SKM-1 (cell line): ENCODE data around the gene RGS11.
"Not testable (repeated sequence)": the region's sequence is repeated elsewhere in the genome, so short reads cannot be mapped to it uniquely, and the experiment has no call there.

Source experiments
- DNase-seq: peaks from one replicate; lab custom pipeline; 2025; ENCODE audit not compliant: unreplicated experiment; lab: John Stamatoyannopoulos, UW

The RGS11 gene

DNA sequence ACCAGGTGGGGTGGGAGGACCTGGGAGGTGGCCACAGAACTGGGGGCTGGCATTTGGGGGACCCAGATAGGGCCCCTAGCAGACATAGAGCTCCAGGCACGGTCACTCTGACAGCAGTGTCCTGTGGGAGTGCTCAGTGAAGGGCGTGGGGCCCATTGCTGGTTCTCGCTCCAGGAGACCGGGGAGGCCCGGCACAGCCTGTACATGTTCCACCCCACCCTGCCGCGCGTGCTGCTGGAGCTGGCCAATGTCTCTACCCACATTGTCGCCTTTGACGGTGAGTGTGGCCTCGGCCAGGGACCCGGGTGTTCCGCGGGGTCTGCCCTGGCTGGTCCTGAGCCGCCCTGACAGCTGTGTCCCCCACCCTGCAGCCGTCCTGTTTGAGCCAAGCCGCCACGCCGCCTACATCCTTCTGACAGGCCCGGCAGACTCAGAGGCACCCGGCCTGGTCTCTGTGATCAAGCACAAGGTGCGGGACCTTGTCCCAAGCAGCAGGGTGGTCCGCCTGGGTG, 11.2 kb downstream of the RGS11 start:
- no peak for DNase-seq

DNA sequence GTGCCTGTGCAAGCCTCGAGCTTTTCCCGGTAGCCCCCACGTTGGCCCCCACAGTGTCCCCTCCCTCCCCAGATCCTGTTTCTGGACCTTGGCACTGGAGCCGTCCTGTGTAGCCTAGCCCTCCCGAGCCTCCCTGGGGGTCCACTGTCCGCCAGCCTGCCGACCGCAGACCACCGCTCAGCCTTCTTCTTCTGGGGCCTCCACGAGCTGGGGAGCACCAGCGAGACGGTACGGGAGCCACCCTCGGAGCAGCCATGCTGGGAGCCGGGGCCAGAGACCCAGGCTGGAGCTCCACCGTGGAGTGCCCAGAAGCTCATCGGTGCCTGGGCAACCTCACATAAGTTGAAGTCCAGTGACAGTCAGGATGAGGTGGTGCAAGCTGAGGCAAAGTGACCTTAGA, 11.8 kb downstream of the RGS11 start:
- DNase-seq: no peak

DNA sequence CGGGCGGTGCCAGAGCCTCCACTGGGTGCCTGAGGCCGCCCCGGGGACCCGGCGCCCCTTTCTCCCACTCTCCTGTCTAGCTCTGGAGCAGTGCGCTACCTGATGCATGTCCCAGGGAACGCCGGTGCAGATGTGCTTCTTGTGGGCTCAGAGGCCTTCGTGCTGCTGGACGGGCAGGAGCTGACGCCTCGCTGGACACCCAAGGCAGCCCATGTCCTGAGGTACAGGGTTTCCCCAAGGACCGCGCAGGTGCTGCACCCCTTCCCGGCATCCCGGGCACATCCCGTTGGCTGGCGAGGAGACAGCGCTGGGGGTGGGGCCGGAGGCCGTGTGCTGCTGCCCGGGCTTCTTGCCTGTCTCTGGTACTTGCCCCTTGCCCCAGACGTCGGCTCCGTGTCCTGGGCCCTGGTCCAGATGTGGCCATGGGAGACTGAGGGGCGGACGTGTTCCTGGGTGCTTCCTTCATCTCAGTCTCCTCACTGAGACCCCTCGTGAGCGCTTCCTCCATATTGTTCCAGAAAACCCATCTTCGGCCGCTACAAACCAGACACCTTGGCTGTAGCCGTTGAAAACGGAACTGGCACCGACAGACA, 12.5 kb downstream of the RGS11 start:
- no peak for DNase-seq

DNA sequence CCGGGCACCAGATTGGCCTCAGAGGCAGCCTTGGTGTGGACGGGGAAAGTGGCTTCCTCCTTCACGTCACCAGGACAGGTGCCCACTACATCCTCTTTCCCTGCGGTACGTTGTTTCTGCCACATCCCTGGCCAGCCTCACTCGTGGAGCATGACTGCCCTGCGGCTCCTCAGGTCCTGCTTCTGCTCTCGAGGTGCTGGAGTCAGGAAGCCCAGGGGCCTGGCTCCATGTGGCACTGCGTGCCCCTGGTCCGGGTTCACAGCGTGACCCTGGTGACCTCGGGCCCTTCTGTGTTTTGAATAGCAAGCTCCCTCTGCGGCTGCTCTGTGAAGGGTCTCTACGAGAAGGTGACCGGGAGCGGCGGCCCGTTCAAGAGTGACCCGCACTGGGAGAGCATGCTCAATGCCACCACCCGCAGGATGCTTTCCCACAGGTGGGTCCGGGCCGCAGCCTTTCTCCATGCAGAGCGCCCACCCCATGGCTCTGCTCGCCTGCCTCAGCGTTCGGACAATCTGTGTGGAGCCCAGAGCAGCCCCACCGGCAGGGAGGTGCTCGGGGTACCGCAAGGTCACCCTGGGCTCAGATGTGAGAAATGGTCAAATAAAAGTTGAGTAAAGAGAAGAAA, 13.5 kb downstream of the RGS11 start:
- no peak for DNase-seq

DNA sequence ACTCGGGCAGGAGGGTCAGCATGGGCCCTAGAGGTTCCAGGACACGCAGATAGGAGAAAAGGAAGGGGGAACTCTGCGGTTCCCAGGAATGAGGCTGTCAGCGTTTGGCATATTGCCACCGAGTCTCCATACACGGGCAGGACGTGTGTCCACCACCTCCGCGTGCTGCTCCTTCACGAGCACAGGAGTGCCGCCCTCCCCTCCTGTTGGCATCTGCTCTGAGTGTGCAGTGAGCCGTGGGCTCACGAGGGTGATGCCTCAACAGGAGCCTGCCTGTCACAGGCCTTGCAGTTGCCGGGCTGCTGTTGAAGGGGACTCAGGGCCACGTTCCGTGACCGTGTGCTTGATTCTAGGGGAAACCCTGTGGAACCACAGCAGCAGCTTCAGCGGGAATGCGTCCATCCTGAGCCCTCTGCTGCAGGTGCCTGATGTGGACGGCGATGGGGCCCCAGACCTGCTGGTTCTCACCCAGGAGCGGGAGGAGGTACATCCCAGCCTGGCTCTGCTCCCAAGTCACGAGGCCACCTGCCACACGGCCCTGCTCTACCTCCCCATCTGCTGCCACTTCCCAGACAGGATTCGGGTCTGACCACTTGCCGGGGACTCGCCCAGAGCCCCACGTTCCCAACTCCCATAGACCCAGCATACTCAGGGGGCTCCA, 14.6 kb downstream of the RGS11 start:
- no peak for DNase-seq

DNA sequence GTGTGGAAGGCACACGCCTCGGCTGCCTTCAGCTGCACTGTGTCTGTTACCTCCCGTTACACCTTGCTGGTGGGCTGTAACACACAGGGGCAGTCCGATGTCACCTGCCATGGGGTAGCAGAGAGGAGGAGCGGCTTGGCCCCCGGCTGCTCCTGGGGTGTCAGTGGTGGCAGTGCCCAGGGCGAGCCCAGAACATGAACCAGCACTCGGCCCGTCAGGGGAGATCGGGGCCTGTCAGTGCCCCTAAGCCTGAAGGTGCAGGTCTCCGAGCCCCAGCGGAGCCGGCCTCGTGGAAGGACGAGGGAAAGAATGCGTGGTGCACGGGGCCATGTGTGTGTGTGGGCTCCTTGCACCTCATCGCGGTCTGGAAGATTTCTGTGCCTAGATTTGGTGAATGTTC, 15.4 kb downstream of the RGS11 start:
- DNase-seq: no peak

DNA sequence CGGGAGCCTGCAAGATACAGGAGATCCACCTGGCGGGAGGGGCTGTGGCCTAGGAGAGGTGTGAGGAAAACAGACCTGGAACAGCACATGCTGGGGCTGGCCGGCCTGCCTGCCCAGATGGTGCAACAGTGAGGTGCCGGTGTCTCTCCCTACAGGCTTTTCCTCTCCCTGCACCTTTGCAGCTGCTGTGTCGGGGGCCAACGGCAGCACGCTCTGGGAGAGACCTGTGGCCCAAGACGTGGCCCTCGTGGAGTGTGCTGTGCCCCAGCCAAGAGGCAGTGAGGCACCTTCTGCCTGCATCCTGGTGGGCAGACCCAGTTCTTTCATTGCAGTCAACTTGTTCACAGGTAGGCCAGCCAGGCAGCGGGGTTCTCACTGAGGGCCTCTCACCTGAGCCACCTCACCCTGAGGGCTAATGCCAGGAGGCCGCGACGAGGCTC, 15.9 kb downstream of the RGS11 start:
- DNase-seq: no peak

DNA sequence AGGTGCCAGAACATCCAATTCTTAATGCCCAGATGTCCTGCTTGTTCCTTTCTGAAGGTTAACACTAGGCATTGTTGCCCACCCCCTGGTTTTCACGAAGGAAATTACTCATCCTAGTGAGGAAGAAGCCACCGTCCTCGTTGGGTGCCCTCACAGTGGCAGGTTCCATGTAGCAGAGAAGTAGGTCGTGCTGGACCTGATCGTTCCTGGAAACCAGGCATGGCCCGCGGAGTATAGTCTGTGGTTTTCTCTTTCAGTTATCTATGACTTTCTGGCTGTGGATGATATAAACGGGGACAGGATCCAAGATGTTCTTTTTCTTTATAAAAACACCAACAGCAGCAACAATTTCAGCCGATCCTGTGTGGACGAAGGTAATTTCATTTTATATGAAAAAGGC, 16.5 kb downstream of the RGS11 start:
- DNase-seq: no peak

DNA sequence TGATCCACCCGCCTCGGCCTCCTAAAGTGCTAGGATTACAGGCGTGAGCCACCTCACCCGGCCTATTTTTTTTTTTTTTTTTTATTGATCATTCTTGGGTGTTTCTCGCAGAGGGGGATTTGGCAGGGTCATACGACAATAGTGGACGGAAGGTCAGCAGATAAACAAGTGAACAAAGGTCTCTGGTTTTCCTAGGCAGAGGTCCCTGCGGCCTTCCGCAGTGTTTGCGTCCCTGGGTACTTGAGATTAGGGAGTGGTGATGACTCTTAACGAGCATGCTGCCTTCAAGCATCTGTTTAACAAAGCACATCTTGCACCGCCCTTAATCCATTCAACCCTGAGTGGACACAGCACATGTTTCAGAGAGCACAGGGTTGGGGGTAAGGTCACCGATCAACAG, 17.7 kb downstream of the RGS11 start:
- not testable (repeated sequence) for DNase-seq

DNA sequence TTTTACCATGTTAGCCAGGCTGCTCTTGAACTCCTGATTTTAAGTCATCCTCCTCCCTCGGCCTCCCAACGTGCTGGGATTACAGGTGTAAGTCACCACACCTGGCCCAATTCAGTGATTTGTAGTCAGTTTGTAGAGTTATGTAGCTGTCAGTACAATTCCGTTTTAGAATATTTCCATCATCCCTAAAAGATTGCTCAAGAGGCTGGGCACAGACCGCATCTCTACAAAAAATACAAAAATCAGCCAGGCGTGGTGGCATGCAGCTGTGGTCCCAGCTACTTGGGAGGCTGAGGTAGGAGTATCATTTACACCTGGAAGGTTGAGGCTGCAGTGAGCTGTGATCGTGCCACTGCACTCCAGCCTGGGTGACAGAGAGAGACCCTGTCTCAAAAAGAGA, 20.6 kb downstream of the RGS11 start:
- DNase-seq: no peak

DNA sequence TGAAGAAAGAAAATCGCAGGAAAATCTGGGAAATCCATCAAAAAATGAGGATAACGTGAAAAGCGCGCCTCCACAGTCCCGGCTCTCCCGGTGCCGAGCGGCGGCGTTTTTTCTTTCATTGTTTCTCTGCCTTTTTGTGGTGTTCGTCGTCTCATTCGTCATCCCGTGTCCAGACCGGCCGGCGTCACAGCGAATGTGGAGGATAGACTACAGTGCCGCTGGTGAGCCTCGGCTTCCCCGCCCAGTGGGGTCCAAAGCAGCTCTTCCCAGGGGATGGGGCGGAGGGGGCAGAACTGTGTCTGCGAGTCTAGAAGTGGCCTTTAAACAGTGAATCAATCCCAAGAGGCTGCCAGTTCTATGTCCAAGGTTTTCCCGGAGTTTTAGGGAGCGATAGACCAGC, 21.3 kb downstream of the RGS11 start:
- DNase-seq: no peak

DNA sequence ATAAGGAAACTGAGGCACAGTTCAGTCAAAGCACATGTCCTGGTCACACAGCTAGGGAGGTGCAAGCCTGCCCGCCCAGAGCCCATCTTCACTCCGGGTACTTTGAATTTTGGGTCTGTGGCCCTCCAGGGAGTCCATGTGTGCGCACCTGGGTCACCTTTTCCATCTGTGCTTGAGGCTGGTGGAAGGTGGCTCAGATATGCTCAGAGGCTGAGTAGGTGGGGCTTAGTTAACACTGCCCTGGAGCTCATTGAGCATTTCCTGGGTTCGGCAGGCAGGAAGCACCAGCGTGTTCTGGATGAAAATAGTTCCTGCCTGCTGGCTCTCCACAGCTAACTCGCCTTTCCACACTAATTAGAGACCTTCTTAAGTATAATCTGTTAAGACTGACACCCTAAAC, 21.9 kb downstream of the RGS11 start:
- no peak for DNase-seq

DNA sequence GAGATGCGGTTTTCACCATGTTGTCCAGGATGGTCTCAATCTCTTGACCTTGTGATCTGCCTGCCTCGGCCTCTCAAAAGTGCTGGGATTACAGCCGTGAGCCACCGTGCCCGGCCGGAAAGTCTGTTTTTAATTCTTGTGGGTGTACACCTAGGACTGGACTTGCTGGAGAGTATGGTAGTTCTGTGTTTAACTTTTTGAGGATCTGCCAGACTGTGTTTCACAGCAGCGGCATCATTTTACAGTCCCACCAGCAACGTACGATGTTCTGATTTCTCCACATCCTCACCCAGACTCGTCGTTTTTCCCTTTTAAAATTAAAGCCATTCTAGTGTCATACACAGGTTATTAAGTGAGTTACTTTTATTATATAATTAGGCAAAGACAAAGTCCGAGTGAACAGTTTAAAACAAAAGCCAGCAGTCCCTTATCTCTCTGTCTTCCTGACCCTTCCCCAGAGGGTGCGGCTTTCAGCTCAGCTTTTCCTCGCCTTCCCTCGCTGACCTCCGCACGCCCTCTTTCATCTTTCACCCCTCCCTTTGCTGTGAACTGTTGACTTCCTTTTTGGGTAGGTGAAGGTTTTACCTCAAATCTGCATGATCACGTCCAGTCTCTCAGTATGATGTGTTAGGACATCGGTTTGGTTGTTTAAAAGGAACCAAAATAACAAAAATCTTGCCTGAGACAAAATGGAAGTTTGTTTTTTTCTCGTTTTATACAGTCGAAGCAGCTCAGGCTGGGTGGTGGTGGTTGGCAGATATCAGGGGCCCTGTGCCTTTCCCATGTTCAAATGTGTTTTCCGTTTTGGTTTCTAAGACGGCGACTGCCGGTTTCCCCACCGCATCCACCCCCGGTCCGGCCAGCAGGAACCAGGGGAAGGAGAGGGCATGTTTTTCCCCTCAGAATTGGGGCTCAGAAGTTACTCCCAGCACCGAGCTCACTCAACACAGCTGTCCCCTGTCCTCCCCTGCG, 23.1 kb downstream of the RGS11 start:
- DNase-seq: no peak

DNA sequence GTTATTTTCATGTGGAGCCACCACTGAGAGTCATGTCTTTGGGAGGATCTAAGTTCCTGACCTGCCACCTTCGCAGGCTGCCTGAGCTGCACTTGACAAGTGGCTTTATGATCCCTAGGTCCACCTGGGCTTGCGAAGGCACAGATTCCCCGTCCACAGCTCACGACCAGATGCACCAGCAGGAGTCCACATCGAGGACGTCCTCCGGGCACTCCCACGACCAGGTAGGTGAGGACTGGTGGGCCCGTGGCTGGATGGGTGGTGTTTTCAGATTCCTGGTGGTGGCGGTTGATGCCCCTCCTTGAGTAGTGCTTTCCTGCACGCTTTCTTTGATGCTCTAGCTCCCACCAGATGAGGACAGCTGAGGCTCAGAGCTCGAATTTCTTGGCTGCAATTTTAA, 26.3 kb downstream of the RGS11 start:
- DNase-seq: no peak

DNA sequence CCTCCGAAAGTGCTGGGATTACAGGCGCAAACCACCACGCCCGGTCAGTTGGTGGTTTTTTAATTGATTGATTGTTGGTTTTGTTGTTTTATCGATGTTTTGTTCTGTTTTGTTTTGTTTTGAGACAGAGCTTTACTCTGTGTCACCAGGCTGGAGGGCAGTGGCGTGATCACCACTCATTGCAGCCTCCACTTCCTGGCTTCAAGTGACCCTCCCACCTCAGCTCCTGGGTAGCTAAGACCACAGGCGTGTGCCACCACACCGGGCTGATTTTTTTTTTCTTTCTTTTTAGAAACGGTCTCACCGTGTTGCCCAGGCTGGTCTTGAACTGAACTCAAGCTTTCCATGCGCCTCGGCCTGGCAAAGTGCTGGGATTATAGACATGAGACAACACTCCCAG, 28.7 kb downstream of the RGS11 start:
- DNase-seq: no peak

DNA sequence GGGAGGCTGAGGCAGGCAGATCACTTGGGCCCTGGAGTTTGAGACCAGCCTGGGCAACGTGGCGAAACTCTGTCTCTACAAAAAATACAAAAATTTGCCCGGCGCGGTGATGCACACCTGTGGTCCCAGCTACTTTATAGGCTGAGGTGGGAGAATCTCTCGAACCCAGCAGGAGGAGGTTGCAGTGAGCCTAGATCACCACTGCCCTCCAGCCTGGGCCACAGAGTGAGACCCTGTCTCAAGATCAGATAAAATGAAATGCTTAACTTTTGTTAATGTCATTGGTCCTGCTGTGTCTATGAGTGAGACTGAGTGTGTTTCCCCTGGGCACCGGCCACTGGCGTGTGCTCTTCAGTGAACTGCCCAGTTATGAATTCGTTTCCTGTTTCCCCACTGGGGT, 30.6 kb downstream of the RGS11 start:
- no peak for DNase-seq

DNA sequence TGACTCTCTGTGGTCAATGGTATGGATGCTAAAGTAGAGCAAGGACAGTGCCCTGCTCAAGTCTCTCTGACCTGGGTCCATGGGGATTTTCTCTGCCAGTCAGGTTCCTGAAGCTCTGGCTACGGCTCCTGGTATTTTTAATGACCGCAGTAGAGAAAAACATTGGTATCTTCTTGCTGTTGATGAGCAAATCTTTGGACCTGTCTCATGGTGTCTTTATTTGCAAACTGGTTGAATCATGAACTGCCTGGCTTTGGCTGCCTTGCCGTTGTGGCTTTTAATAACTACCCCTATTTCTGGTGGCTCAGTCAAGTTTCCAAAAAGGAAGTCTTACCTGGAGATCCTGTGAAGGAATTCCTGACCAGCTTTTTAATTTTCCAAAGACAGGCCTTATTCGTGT, 32.4 kb downstream of the RGS11 start:
- no peak for DNase-seq

DNA sequence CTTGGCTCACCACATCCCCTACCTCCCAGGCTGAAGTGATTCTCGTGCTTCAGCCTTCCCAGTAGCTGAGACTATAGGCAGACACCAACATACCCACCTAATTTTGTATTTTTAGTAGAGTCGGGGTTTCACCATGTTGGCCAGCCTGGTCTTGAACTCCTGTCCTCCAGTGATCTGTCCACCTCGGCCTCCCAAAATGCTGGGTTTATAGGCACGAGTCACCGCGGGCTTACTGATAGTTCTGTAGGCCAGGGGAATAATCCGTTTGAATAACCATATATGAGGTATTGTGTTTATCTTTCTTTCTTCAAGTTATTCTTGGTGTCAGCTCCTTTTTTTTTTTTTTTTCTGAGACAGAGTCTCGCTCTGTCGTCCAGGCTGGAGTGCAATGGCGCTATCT, 33.5 kb downstream of the RGS11 start:
- DNase-seq: no peak

DNA sequence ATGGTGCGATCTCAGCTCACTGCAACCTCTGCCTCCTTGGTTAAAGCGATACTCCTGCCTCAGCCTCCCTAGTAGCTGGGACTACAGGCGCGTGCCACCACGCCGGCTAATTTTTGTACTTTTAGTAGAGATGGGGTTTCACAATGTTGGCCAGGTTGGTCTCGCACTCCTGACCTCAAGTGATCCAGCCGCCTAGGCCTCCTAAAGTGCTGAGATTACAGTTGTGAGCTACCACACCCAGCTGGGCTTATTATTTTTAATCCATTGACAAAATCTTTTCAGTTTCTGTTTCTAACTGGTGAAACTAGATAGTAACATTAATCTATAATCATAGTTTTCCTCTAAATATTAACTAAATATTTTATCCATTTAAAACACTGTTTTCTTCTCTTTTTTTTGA, 35.2 kb downstream of the RGS11 start:
- no peak for DNase-seq

DNA sequence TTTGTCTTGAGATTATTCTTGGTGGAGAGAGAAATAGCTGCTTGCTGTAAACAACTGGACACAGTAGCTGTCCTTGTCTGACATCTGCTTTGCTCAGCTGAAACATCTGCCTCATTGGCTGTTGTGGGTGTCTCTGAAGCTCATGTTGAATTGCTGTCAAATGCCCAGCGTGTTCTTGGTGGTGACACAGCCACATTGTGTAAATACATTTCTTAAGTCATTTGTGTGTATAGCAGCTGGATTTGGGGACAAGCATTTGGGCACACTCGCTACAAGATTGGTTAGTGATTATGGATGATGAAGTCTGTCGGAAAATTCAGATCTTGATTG, 35.8 kb downstream of the RGS11 start:
- DNase-seq: no peak

DNA sequence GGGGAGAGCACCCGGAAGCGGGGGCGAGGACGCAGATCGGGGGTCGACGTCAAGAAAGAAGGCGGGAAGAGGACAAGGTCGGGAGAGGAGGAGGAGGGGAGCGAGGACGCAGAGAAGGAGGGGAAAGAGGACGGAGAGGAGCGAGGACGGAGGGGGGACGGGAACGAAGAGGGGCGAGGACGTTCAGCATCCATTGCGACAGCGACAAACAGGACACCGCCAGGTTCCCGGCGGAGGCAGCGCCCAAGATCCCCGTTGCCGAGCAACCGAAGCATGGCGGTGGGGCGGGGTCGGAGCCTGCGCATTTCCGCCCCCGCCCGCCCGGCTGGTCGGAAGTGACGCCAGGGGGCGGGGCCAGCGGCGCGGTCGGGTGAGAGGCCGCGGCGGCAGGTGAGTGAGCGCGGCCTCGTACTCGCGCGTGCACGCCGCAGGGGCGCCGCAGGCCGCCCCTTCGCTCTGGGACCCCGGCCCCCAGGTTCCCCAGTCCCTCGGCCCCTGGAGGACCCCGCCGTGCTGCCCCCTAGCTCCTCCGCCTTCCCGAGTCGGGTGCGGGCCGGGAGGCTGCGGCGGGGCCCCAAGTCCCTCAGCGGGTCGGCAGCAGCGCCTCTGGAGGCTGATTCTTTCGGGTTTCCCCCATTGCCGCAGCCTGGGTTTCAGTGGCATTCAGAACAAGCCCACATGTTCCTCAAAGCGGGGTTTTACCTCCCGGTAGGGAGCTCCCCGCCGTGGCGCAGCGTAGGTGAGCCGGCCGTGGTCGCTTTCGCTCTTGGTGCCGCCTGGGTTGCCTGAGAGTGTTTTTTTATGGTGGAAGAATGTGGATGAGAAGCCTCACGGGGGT, 41.1 kb downstream of the RGS11 start, which contains the start of gene FAM234A:
FAM234A (plus strand) TSS at position 354 of the 838 bp plus-strand sequence. CDS start 19,593 bp downstream, outside the sequence.
- peak; percentile 87 for DNase-seq
